IMR-90 (cell line): ENCODE results near the gene RNPEPL1. TPM values are rescaled to one million over a fixed set of nuclear protein-coding genes. Genes with fewer than 3 reads are reported as not detected.

Experiments used
- ATAC-seq: fragments of 200-7000 bp; cut with Tn5 transposase; 2 replicates; pipeline ENCODE4 v1.9.1; 2020; ENCODE audit warnings: low read depth, mild to moderate bottlenecking, moderate library complexity
- BruUV-seq: library from RNA; stranded (reverse); fragments of 400-500 nt; replicated peaks from 2 replicates; lab custom pipeline; 2021; lab: Mats Ljungman, UMichigan
- CTCF ChIA-PET: fragments of 300-600 bp; formaldehyde crosslinking; extraction: SDS; loops from one replicate; lab custom pipeline; 2021; ENCODE audit warnings: antibody characterized with exemption; lab: Yijun Ruan, JAX
- POLR2A ChIA-PET: fragments of 300-600 bp; sonication (Branson Sonifier 250); formaldehyde crosslinking; loops from one replicate; lab custom pipeline; 2022; ENCODE audit warnings: antibody characterized with exemption; ENCODE audit not compliant: unreplicated experiment; lab: Charles Lee
- DNase-seq: peaks from one replicate; pipeline ENCODE4 v3.0.0; 2013
- H2AFZ ChIP-seq: replicated peaks from 2 replicates; pipeline ENCODE3; 2013; ENCODE audit warnings: low read length, mild to moderate bottlenecking; ENCODE audit not compliant: poor library complexity
- H2AK5ac ChIP-seq: 2 replicates; pipeline ENCODE4 v1.6.1; 2013; ENCODE audit warnings: low read depth, low read length, inconsistent platforms
- H2AK9ac ChIP-seq: replicated peaks from 2 replicates; pipeline ENCODE3; 2013; ENCODE audit warnings: mild to moderate bottlenecking, low read depth, low read length, moderate library complexity; ENCODE audit not compliant: poor library complexity
- H2BK120ac ChIP-seq: 2 replicates; pipeline ENCODE4 v1.6.1; 2013; ENCODE audit warnings: low read depth, low read length, inconsistent platforms
- H2BK15ac ChIP-seq: 3 replicates; pipeline ENCODE4 v1.6.1; 2013; ENCODE audit warnings: low read depth, low read length, inconsistent platforms
- H2BK20ac ChIP-seq: 2 replicates; pipeline ENCODE4 v1.6.1; 2013; ENCODE audit warnings: low read depth, mild to moderate bottlenecking, inconsistent platforms, low read length, moderate library complexity
- H2BK5ac ChIP-seq: 2 replicates; pipeline ENCODE4 v1.6.1; 2013; ENCODE audit warnings: mild to moderate bottlenecking, low read depth, low read length, inconsistent platforms; ENCODE audit not compliant: poor library complexity, severe bottlenecking
- H3K14ac ChIP-seq: replicated peaks from 2 replicates; pipeline ENCODE4 v1.6.1; 2013; ENCODE audit warnings: low read depth, low read length, inconsistent platforms
- H3K18ac ChIP-seq: 2 replicates; pipeline ENCODE4 v1.6.1; 2013; ENCODE audit warnings: low read depth, low read length, control low read depth
- H3K23ac ChIP-seq: 2 replicates; pipeline ENCODE4 v1.6.1; 2013; ENCODE audit warnings: low read depth, low read length, inconsistent platforms
- H3K27ac ChIP-seq: 2 replicates; pipeline ENCODE4 v1.5.1; 2013; ENCODE audit warnings: mild to moderate bottlenecking, control low read depth, low read length; ENCODE audit not compliant: insufficient read depth
- H3K27me3 ChIP-seq: 2 replicates; pipeline ENCODE4 v1.6.1; 2013; ENCODE audit warnings: low read length; ENCODE audit not compliant: control insufficient read depth, insufficient read depth
- H3K36me3 ChIP-seq: 2 replicates; pipeline ENCODE4 v1.6.1; 2013; ENCODE audit warnings: low read length, mixed read lengths; ENCODE audit not compliant: control insufficient read depth, insufficient read depth
- H3K4ac ChIP-seq: 2 replicates; pipeline ENCODE4 v1.6.1; 2013; ENCODE audit warnings: low read depth, low read length, inconsistent platforms
- H3K4me1 ChIP-seq: 2 replicates; pipeline ENCODE4 v1.6.1; 2013; ENCODE audit warnings: low read length, mixed read lengths; ENCODE audit not compliant: control insufficient read depth, insufficient read depth
- H3K4me2 ChIP-seq: 2 replicates; pipeline ENCODE4 v1.6.1; 2013; ENCODE audit warnings: low read depth, mild to moderate bottlenecking, control low read depth, low read length, moderate library complexity
- H3K4me3 ChIP-seq: 2 replicates; pipeline ENCODE4 v1.5.1; 2013; ENCODE audit warnings: low read depth, mild to moderate bottlenecking, control low read depth, low read length, moderate library complexity; ENCODE audit not compliant: insufficient read depth
- H3K56ac ChIP-seq: 2 replicates; pipeline ENCODE4 v1.6.1; 2013; ENCODE audit warnings: low read length, inconsistent platforms; ENCODE audit not compliant: insufficient read depth; ENCODE audit errors: extremely low read depth
- H3K79me1 ChIP-seq, 2 experiments: 2 replicates each; pipeline ENCODE4 v1.6.1; 2013; ENCODE audit warnings: low read length in 2 of 2, inconsistent platforms in 1 of 2, low read depth in 1 of 2
- H3K9ac ChIP-seq: 2 replicates; pipeline ENCODE4 v1.6.1; 2013; ENCODE audit warnings: low read depth, low read length, control low read depth
- H3K9me1 ChIP-seq: 2 replicates; pipeline ENCODE4 v1.6.1; 2013; ENCODE audit warnings: low read length, inconsistent platforms; ENCODE audit not compliant: insufficient read depth
- H3K9me3 ChIP-seq: 2 replicates; pipeline ENCODE4 v1.6.1; 2013; ENCODE audit warnings: low read length; ENCODE audit not compliant: control insufficient read depth, insufficient read depth
- H4K20me1 ChIP-seq: 2 replicates; pipeline ENCODE4 v1.6.1; 2013; ENCODE audit warnings: low read length, inconsistent platforms; ENCODE audit not compliant: insufficient read depth
- H4K5ac ChIP-seq: 2 replicates; pipeline ENCODE4 v1.6.1; 2013; ENCODE audit warnings: mild to moderate bottlenecking, low read depth, low read length, control low read depth
- H4K8ac ChIP-seq, 2 experiments: 2 replicates each; pipeline ENCODE4 v1.6.1; 2013; ENCODE audit warnings: low read depth in 2 of 2, low read length in 2 of 2, control low read depth in 1 of 2, inconsistent platforms in 1 of 2
- H4K91ac ChIP-seq: 2 replicates; pipeline ENCODE4 v1.6.1; 2013; ENCODE audit warnings: low read depth, low read length, inconsistent platforms; ENCODE audit not compliant: insufficient read depth
- BHLHE40 ChIP-seq: fragments of 150-350 bp; IDR thresholded peaks from 2 replicates; pipeline ENCODE4 v1.6.1; 2016; ENCODE audit warnings: mild to moderate bottlenecking, low read depth, low read length
- CEBPB ChIP-seq: IDR thresholded peaks from 2 replicates; pipeline ENCODE4 v1.6.1; 2012; ENCODE audit warnings: low read depth, low read length, improper control_type of control experiment
- CHD1 ChIP-seq: IDR thresholded peaks from 2 replicates; pipeline ENCODE4 v1.6.1; 2012; ENCODE audit warnings: low read depth, low read length, improper control_type of control experiment
- CTCF ChIP-seq: conservative IDR thresholded peaks from 2 replicates; pipeline ENCODE4 v1.5.1; 2012; ENCODE audit warnings: mild to moderate bottlenecking, low read depth, low read length, improper control_type of control experiment
- FOS ChIP-seq: fragments of 150-350 bp; IDR thresholded peaks from 2 replicates; pipeline ENCODE4 v1.6.1; 2016; ENCODE audit warnings: low read depth, low read length
- MAZ ChIP-seq: IDR thresholded peaks from 2 replicates; pipeline ENCODE4 v1.6.1; 2012; ENCODE audit warnings: low read depth, mild to moderate bottlenecking, low read length, improper control_type of control experiment, moderate library complexity, borderline replicate concordance
- MXI1 ChIP-seq: IDR thresholded peaks from 2 replicates; pipeline ENCODE4 v1.6.1; 2012; ENCODE audit warnings: low read depth, mild to moderate bottlenecking, low read length, moderate library complexity, borderline replicate concordance
- NFE2L2 ChIP-seq: fragments of 150-350 bp; IDR thresholded peaks from 2 replicates; pipeline ENCODE4 v1.6.1; 2016; ENCODE audit warnings: low read depth, mild to moderate bottlenecking, low read length
- RAD21 ChIP-seq: IDR thresholded peaks from 2 replicates; pipeline ENCODE4 v1.6.1; 2012; ENCODE audit warnings: low read length, improper control_type of control experiment
- RCOR1 ChIP-seq: IDR thresholded peaks from 2 replicates; pipeline ENCODE4 v1.6.1; 2012; ENCODE audit warnings: mild to moderate bottlenecking, low read length, improper control_type of control experiment; ENCODE audit not compliant: insufficient replicate concordance
- RFX5 ChIP-seq: IDR thresholded peaks from 2 replicates; pipeline ENCODE4 v1.8.0; 2012; ENCODE audit warnings: low read depth, mild to moderate bottlenecking, low read length, moderate library complexity
- SMC3 ChIP-seq: fragments of 150-350 bp; IDR thresholded peaks from 2 replicates; pipeline ENCODE4 v1.6.1; 2016; ENCODE audit warnings: low read depth, mild to moderate bottlenecking, antibody characterized with exemption, low read length, moderate library complexity
- USF2 ChIP-seq: fragments of 150-350 bp; IDR thresholded peaks from 2 replicates; pipeline ENCODE4 v1.6.1; 2017; ENCODE audit warnings: mild to moderate bottlenecking, antibody characterized with exemption, low read length, low read depth
- WGBS, 2 experiments: methylation state at CpG; one replicate each; pipeline versions ENCODE4 v1.1.5 to v1.1.7; 2013; ENCODE audit warnings: missing lambda C conversion rate in 2 of 2; ENCODE audit not compliant: insufficient read length in 1 of 2; ENCODE audit errors: extremely low coverage in 2 of 2; 5-methylcytosine and 5-hydroxymethylcytosine counted together
- dilution Hi-C: fragments of 300-500 bp; cut with HindIII; formaldehyde crosslinking; loops from one replicate; pipeline ENCODE4 v1.14.3; 2018; ENCODE audit warnings: low sequenced_read_pairs; ENCODE audit not compliant: unreplicated experiment
- in situ Hi-C: fragments of 300-500 bp; cut with MboI; formaldehyde crosslinking; loops from 3 replicates; pipeline ENCODE4 v1.14.3; 2019; ENCODE audit warnings: low sequenced_read_pairs, inconsistent platforms, mixed read lengths
- intact Hi-C: fragments of 100-400 bp; cut with micrococcal nuclease; formaldehyde crosslinking; loops from 2 replicates; pipeline ENCODE4 v1.10.0; 2022
- polyA plus RNA-seq, 3 experiments: library from polyadenylated mRNA; depleted of rRNA; stranded (reverse); fragments of >200 nt; gene quantifications; 2 replicates each; pipeline ENCODE4 v1.2.3, GENCODE V29; 2012; ENCODE audit warnings: low replicate concordance in 1 of 3
- total RNA-seq: library from RNA; depleted of rRNA; stranded (reverse); fragments of >200 nt; gene quantifications from 2 replicates; pipeline ENCODE4 v1.2.3, GENCODE V29; 2012

The RNPEPL1 gene
- total and polyA plus RNA-seq, 2 of the 4 experiments (the other 2 are of a cell fraction), result 3.8 to 18.7 TPM

- H3K56ac ChIP-seq, result no peak overlapping the region
- WGBS, 2 experiments, result no CpG with 5 or more reads among the region's 4 CpGs
- H2AK5ac ChIP-seq, result no peak overlapping the region
- no peak overlapping the region for H4K8ac ChIP-seq
- ATAC-seq (no peak), DNase-seq (no peak)
- CTCF ChIA-PET, result no interaction called here
- H4K20me1 ChIP-seq, result peaks cover 27% of the 10 kb centered on the region
- no peak overlapping the region for H2BK120ac ChIP-seq
- H3K9ac ChIP-seq, result no peak overlapping the region
- no peak overlapping the region for H4K91ac ChIP-seq
- H3K4me3 ChIP-seq, result no peak overlapping the region
- H2BK15ac ChIP-seq, result no peak overlapping the region
- H4K5ac ChIP-seq, result no peak overlapping the region
- intact Hi-C loops (no loop called here), dilution Hi-C loops (no loop called here), in situ Hi-C loops (no loop called here)
- no peak overlapping the region for H2BK20ac ChIP-seq
- H3K23ac ChIP-seq, result no peak overlapping the region
- peaks cover 21% of the 10 kb centered on the region for H3K4me1 ChIP-seq
- no peak overlapping the region for H3K18ac ChIP-seq
- peaks cover 3% of the 10 kb centered on the region for H3K36me3 ChIP-seq
- H3K9me1 ChIP-seq, result peaks cover 32% of the 10 kb centered on the region
- no peak overlapping the region; the same call in 1 of the 2 replicates for H3K4me2 ChIP-seq
- H2BK5ac ChIP-seq, result no peak overlapping the region
- POLR2A ChIA-PET, result interaction anchor here (0.5 kb wide), 1 partner anchor 112 kb away, joined by 12 read pairs; no protein-coding TSS in a partner anchor
- no peak overlapping the region for H3K4ac ChIP-seq
- H2AK9ac ChIP-seq, result peak overlapping the region; percentile 37
- no TSS peak for BruUV-seq
- H3K79me1 ChIP-seq, result peaks cover 34 to 80% of the 10 kb centered on the region in 2 experiments
- no peak overlapping the region for H3K27ac ChIP-seq
- no peak overlapping the region for H3K14ac ChIP-seq
- TF ChIP-seq FOS (no peak), MXI1 (no peak), BHLHE40 (no peak), SMC3 (no peak), RAD21 (no peak), NFE2L2 (no peak), USF2 (no peak), RCOR1 (no peak), CTCF (no peak), MAZ (no peak), CHD1 (no peak), CEBPB (no peak), RFX5 (no peak)
- H3K9me3 ChIP-seq, result peaks cover 2% of the 10 kb centered on the region; the same call in 1 of the 2 replicates
- H3K27me3 ChIP-seq, result no peaks in the 10 kb centered on the region
- H2AFZ ChIP-seq, result peak overlapping the region; percentile 10
Measured at GRCh38 chr2:240584486-240585031, 16.3 kb downstream of the RNPEPL1 start.
